GM18519 (cell line): ENCODE results near the gene XIRP1.
"Not testable (repeated sequence)": the region's sequence is repeated elsewhere in the genome, so short reads cannot be mapped to it uniquely, and the experiment has no call there.

Experiments used
- ATAC-seq: cut with Tn5 transposase; IDR thresholded peaks from one replicate; pipeline ENCODE4 v1.9.1; 2021; ENCODE audit warnings: mild to moderate bottlenecking, moderate library complexity; ENCODE audit not compliant: unreplicated experiment, low FRiP score

Gene XIRP1

GRCh38 chr3:39171860-39172259 is 20.5 kb downstream of the XIRP1 start:
- ATAC-seq = no peak

DNA sequence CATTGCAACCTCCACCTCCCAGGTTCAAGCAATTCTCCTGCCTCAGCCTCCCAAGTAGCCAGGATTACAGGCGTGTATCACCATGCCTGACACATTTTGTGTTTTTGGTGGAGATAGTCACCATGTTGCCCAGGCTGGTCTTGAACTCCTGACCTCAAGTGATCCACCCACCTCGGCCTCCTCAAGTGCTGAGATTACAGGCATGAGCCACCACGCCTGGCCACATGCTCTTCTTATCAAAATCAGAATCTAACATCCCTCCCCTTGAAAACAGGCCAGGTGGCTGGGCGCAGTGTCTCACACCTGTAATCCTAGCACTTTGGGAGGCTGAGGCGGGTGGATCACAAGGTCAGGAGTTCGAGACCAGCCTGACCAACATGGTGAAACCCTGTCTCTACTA is 21.5 kb downstream of the XIRP1 start:
- ATAC-seq = not testable (repeated sequence)

DNA sequence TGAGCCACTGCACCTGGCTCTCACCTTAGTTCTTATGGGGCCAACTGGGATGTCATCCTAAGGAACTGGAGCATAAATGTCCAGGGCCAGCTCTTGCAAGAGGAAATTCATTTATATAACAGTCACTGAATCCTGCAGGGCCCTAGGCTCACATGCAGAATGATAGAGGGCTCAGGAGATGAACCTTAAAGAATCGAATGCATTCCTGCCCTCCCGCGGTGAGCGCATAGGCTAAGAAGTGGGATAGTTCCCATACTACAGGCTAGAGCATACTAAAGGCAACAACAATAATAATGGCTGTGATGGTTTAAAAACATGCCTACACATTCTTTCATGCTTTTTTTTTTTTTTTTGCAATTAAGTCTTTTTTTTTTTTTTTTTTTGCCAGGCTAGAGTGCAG is 21.9 kb downstream of the XIRP1 start:
- ATAC-seq = no peak

- ATAC-seq = no peak
Observed at GRCh38 chr3:39169712-39170111, 22.7 kb downstream of the XIRP1 start.

GRCh38 chr3:39168156-39168780 is 24.1 kb downstream of the XIRP1 start:
- no peak for ATAC-seq

DNA sequence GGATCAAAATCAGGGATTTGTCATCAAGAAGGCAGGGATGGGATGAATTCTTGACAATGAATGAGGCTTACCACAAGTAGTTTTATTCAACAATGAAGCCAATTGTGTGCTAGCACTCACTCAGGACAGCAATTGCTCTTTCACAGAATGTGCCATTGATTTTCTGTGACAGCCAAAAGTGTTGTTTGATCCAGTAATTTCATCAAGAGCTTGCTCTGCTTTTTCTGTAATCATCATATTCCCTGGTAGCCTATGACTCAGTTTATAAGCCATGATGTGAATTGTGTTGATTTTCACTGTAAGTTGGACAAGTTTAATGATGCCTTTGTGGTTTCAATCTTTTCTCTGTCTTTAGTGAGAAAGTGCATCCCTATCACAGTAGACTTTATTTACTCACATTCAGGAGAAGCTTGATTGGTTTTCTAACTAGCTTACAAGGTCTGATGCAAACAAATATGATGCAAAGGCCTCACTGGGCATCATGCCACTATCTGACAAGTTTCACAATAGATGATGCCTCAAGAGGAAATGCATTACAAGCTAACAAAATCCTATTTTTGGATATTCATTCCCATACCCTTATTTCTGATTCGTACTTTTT is 25.4 kb downstream of the XIRP1 start:
- no peak for ATAC-seq

DNA sequence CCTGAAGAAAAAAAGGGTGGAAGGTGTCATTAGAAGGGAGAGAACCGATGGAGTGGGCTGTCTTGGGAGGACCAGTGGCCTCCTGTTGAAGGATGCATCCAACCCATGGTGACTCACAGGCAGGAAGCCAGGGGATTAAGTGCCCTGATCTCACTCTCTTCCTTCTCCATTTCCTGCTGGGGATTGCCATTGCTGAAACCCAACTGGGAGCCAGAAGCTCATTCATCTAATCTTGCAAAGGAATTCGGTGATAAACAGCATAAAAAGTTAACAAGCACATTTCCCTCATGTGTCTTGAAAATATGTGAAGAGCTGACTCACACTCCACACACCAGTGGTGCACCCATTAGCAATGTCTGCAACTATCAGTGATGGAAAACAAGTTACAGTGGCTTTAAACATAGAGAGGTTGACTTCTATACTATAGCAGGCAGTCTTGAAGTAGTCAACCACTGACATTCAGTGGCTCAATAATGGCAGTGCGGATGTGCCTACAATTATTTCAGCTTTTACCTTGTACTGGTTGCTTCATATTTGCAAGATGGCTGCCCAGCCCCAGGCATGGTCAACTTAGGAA is 26.2 kb downstream of the XIRP1 start:
- ATAC-seq = no peak

- no peak for ATAC-seq
Observed at GRCh38 chr3:39165518-39165917, 26.9 kb downstream of the XIRP1 start.

DNA sequence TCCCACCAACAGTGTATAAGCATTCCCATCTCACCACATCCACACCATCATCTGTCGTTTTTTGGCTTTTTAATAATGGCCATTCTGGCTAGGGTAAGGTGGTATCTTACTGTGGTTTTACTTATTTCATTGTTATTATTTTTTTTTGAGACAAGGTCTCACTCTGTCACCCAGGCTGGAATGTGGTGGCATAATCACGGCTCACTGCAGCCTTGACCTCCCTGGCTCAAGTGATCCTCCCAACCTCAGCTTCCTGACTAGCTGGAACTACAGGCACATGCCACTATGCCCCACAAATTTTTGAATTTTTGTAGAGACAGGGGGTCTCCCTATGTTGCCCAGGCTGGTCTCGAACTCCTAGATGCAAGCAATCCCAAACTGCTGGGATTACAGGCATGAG is 28.0 kb downstream of the XIRP1 start:
- ATAC-seq = no peak

DNA sequence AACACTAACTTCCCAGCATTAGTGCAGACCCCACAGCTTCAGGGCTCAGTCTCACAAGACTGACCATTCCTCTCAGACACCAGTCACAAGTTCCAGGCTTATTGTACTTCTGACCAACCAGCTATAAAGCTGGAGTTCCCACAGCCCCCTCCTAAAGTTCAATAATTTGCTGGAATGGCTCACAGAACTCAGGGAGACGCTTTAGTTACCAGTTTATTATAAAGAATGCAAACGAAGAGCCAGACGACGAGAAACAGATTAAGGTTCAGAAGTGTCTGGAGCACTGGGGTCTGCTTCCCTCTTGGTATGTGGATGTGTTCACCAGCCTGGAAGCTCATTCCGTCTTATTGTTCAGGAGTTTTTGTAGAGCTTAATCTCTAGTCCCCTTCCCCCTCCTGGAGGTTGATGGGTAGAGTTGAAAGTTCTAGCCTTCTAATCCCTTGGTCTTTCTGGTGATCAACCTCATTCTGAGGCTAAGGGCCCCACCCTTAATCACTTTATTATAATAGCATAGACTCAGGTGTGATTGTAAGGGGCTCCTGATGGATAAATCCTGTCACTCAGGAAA is 34.2 kb downstream of the XIRP1 start:
- no peak for ATAC-seq

DNA sequence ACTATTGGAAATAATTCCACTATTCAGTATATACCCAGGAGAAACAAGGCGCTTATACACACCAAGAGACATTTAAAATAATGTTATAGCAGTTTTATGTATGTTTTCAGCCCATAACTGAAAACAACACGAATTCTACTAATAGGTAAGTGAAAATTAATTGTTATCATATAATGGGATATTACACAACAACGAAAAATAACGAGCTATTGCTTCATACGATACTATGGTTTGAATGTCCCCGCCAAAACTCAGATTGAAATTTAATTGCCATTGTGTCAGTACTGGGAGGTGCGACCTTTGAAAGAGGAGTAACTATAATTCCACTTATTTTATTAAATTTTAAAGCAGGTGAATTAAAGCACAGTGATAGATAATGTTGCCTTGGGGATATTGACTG is 35.0 kb downstream of the XIRP1 start:
- no peak for ATAC-seq

DNA sequence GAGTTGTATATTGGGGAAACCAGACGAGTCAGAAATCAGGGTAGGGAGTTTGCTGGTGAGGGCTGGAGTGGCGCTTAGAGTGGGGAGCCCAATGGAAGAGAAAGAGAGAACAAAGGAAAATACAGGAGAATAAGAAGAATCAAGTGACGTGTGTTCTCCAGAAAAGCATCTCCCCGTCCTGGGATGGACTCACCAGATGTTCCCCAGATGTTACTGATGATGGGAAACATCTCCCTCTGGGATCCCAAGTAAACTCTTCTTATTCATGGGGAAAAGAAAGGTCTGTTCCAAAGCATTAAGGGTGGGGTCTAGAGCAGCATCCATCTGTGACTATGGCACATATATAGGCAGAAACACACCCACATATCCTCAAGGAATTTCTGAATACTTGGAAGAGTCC is 36.0 kb downstream of the XIRP1 start:
- ATAC-seq = no peak

DNA sequence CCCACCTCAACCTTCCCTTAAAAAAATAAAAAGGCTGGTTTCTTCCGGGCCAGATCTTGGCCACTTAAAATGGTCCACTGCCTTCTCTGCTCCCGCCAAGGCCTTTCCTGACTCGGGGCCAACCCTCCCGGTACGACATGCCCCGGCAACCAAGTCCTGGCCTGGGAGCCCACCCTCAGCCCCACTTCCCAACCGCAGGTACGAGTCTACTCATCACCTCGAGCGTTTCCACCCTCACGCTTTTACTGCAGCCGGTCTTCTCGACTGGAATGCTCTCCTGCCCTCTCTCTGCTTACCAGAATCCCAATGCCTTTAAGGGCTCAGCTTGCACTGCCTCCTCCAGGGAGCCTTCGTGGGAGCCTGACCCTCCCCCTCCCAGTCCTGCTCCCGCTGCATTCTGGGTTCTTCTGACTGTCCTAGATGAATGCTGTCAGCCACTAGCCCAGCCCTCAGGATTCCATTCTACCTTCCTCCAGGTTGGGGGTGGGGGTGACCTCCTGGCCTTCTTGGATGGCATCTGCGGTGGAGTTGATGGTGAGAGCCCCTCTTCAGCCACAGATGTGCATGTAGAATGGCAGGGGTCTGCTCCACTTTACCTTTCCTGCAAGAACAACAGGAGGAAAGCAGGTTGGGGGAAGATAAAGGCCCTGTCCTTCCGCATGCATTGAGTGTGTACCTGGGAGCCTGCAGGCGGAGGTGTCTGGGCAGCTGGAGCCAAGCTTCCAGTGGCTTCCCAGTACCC is 37.9 kb downstream of the XIRP1 start:
- ATAC-seq = no peak

GRCh38 chr3:39153977-39154279 is 38.5 kb downstream of the XIRP1 start:
- no peak for ATAC-seq

GRCh38 chr3:39150803-39151631 is 41.4 kb downstream of the XIRP1 start:
- no peak for ATAC-seq

- ATAC-seq = no peak
Observed at GRCh38 chr3:39150148-39150802, 42.1 kb downstream of the XIRP1 start.

DNA sequence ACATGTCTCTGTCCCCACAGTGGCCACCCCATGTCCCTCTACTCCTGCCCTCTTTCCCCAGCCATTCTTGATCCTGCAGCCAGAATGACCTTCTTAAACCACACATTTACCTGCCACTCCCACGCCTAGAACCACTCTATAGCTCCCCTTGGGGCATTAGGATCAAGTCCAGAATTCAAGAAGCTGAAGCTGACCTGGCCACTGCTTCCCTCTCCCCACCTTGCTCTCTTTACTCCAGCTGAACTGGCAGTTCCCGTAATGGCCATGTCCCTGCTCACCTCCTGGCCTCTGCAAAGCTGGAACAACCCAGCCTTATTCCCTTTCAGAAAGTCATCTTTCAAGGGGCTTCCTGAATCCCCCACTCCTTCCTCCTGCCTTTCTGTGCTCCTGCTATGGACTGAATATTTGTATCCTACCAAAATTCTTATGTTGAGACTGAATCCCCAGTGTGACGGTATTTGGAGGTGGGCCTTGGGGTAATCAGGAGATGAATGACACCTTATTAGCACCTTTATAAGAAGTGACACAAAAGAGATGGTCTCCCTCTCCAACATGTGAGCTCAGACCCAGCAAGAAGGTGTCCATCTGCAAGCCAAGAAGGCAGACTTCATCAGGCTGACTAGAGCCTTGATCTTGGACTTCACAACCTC is 42.8 kb downstream of the XIRP1 start:
- ATAC-seq = no peak

DNA sequence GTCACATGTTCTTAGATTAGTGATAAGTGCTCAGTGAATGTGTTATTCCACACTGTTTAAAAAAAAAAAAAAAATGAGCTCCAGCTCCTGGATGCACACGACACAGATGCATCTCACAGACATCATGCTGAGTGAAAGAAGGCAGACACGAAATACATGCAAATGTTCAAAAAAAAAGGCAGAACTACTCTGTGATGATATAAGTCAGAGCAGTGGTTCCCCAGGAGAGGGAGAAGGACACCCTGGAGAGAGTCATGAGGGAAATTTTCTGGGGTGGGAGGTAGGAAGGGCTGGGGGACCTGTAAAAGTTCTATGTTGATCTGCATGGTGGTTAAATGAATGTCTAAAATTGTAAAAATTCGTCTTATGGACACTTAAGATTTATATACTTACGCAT is 43.3 kb downstream of the XIRP1 start:
- no peak for ATAC-seq

DNA sequence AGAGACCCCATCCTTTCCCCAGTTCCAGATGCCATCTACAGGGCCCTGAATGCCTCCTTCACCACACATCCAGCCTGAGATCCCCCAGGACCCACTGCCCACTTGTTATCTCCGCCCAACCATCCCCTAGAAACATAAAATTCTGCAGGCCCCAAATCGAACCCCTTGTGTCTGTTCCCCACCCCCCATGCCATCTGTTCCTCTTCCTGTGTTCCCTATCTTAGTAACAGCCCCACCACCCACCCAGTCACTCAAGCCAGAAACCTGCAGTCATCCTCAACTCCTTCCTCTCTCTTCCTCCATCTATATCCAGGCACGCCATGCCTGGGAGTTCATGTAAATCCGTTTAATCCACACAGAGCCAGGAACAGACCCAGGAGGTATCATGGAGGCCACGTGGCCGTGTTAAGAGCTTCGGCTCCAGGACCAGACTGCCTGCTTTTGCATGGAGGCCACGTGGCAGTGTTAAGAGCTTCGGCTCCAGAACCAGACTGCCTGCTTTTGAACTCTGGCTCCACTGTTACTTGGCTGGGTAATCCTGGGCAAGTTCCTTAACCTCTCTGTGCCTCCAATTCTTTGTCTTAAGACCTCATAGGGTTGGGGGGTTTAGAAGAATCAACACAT is 43.8 kb downstream of the XIRP1 start:
- no peak for ATAC-seq
